ENCODE results near the gene HRH2.

Gene HRH2

GRCh38 chr5:175656966-175657365, 905 bp upstream of the HRH2 start:
- no peaks in the 10 kb centered on the region for H3K9me3 Mint-ChIP-seq
- no peak for ATAC-seq
- H3K27me3 Mint-ChIP-seq, result no peaks in the 10 kb centered on the region
- H3K4me3 Mint-ChIP-seq, result peak overlapping the region; percentile 92 to 99
- no peak for DNase-seq
- peaks cover 91% of the 10 kb centered on the region for H3K4me1 Mint-ChIP-seq
- H3K27ac Mint-ChIP-seq, result peak overlapping the region in 1 of 2 donors; percentile 21

GRCh38 chr5:175658299-175659145, 651 bp downstream of the HRH2 start:
- peak; percentile 28 to 33 for DNase-seq
- no peaks in the 10 kb centered on the region for H3K9me3 Mint-ChIP-seq
- peak overlapping the region; percentile 88 to 91 for H3K4me3 Mint-ChIP-seq
- peak; percentile 49 for ATAC-seq
- no peaks in the 10 kb centered on the region for H3K27me3 Mint-ChIP-seq
- peaks cover 91% of the 10 kb centered on the region for H3K4me1 Mint-ChIP-seq
- H3K27ac Mint-ChIP-seq, result peak overlapping the region; percentile 47 to 88

GRCh38 chr5:175659546-175660253, 1.8 kb downstream of the HRH2 start:
- Mint-ChIP-seq H3K4me1 (peaks cover 90% of the 10 kb centered on the region), H3K27ac (peak overlapping the region in 1 of 2 donors; percentile 89), H3K4me3 (peak overlapping the region; percentile 7 to 88), H3K27me3 (no peaks in the 10 kb centered on the region), H3K9me3 (no peaks in the 10 kb centered on the region)
- ATAC-seq, result no peak
- DNase-seq, result no peak

DNA sequence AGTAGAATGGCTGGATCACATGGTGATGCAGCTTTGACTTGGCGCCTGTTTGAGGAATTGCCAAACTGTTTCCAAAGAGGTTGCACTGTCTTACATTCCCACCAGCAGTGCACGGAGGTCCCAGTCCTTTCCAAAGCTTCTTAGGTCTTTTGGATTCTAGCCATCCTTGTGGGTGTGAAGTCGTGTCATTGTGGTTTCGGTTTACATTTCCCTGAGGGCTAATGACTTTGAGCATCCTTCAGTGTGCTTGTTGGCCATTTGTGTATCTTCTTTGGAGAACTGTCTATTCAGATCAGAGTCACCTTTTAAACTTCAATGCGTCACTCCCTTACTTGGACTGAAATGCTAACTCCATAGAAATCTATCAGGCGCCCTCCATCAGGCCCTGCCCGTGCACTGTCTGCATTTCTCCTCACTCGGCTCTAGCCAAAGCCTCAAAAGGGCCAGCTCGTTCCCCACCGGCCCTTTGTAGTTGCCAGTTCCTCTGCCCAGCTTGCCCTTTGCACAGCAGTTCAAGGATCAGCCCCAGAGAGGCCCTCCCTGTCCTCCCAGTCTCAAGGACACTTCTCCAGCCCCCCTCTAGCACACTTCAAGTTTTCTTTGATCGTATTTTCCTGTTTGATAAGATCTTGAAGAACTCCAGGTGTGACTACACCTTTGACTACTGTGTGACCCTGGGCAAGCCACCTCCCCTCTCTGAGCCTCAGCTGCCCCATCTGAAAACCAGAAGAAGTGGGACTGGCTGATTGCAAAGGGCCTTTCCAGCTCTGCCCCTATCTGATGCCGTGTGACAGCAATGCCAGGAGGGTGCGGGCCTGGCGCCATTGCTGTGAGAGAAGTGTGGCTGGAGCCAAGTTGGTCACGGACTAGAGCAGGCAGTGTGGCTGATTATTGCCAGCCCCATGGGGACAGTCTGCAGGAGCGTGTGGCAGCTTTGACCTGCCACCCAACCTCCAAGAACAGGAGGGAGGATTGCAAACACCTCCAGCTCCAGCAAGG, 5.6 kb downstream of the HRH2 start:
- ATAC-seq, result no peak
- peak overlapping the region in 1 of 2 donors; percentile 13 for H3K4me3 Mint-ChIP-seq
- DNase-seq, result no peak
- peak overlapping the region in 1 of 2 donors; percentile 8 for H3K27ac Mint-ChIP-seq
- H3K9me3 Mint-ChIP-seq, result no peaks in the 10 kb centered on the region
- peaks cover 95% of the 10 kb centered on the region for H3K4me1 Mint-ChIP-seq
- no peaks in the 10 kb centered on the region for H3K27me3 Mint-ChIP-seq

DNA sequence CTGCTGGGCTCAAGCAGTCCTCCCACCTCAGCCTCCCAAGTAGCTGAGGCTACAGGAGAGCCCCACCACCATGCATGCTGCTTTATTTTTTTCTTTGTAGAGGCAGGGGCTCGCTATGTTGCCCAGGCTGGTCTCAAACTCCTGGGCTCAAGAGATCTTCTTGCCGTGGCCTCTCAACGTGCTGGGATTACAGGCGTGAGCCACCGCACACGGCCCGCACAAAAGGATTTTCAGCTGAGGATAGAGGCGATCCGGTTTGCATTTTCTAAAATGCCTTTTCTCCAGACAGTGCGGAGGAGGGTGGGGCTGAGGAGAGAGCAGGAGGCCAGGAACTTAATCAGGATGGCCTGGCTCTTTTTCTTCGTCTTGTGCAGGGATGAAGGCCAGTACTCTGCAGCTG, 6.9 kb downstream of the HRH2 start:
- ATAC-seq, result no peak
- Mint-ChIP-seq H3K4me3 (no peak overlapping the region), H3K4me1 (peaks cover 90% of the 10 kb centered on the region), H3K27me3 (no peaks in the 10 kb centered on the region), H3K9me3 (no peaks in the 10 kb centered on the region), H3K27ac (peak overlapping the region in 1 of 2 donors; percentile 1)
- DNase-seq, result no peak

DNA sequence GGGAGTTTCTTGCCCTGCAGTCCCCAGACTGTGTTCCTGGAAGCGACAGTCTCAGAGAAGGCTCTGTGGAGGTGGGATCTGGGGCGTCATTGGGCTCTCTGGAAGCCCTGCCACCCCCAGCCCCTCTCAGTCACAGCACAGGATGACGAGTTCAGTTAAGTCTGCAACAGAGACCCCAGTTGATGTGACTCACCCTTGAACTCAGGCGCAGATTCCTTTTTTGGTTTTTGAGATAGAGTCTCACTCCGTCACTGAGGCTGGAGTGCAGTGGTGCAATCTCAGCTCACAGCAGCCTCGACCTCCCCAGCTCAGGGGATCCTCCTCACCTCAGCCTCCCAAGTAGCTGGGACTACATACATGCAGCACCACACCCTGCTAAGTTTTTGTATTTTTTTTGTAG, 8.3 kb downstream of the HRH2 start:
- ATAC-seq (no peak), DNase-seq (no peak)
- peaks cover 86% of the 10 kb centered on the region for H3K4me1 Mint-ChIP-seq
- H3K4me3 Mint-ChIP-seq, result no peak overlapping the region
- no peaks in the 10 kb centered on the region for H3K9me3 Mint-ChIP-seq
- no peaks in the 10 kb centered on the region for H3K27me3 Mint-ChIP-seq
- H3K27ac Mint-ChIP-seq, result no peak overlapping the region

DNA sequence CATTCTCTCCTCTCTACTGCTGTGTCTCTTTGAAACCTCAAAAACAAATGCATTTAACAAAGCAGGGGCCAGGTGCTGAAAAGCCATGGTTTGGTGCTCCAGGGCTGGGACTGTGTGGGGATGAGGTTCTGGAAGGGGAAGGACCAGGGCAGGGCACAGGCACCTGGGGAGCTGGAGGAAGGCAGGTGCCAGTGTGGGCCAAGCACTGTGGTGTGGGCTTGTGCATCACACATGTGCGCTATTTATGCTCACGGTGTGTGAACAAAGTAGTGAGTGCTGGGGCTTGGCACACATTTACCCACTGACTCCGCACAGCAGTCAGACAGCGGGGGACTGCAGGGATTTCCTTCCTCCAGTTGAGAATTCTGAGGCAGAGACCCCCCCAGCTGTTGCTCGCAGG, 10.1 kb downstream of the HRH2 start:
- H3K27ac Mint-ChIP-seq, result no peak overlapping the region
- no peak for DNase-seq

DNA sequence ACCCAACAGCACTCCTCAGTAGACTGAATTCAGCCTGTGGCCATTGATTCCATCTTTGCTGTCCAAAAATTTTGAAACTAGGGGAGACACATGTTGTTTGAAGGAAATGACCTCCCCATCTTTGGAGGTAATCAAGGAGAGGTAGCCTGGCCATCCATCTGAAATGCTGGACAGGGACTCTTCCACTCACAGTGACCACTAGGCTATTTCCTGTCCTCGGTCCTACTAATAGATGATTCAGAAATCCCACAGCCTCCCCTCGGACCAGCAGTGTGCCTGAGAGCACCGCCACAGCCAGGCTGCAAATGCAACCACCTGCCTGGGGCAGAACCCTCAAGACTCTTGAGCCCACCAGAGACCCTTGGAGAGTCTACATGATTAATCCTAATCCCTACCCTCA, 12.5 kb downstream of the HRH2 start:
- Mint-ChIP-seq H3K4me1 (peaks cover 75% of the 10 kb centered on the region), H3K27ac (peak overlapping the region in 1 of 2 donors; percentile 14)
- ATAC-seq, result no peak

More for the DNA sequence above, 10.1 kb downstream of the HRH2 start:
- no peaks in the 10 kb centered on the region for H3K27me3 Mint-ChIP-seq
- no peaks in the 10 kb centered on the region for H3K9me3 Mint-ChIP-seq
- no peak for ATAC-seq
- H3K4me3 Mint-ChIP-seq, result no peak overlapping the region
- peaks cover 85% of the 10 kb centered on the region for H3K4me1 Mint-ChIP-seq

DNA sequence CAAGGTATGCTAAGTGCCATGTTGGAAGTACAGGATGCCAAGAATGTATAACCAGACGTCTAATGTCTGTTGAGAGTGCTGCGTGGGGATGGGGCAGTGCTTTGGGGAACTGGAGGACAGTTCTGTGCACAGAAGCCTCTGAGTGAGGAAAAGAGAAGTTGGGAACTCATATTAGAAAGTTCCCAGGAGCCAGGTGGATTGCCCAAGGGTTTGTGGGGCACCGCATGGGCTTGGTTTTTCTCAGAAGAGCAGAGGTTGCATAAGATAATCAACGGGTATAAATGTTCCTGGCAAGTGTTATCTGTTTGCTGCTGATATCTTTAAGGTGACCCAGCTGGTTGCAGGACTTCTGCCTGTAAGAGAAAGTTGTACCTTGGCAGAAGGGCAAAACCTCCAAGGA, 13.1 kb downstream of the HRH2 start:
- H3K4me3 Mint-ChIP-seq, result no peak overlapping the region
- no peaks in the 10 kb centered on the region for H3K9me3 Mint-ChIP-seq
- no peaks in the 10 kb centered on the region for H3K27me3 Mint-ChIP-seq
- ATAC-seq, result no peak
- DNase-seq, result no peak
- peak overlapping the region in 1 of 2 donors; percentile 30 for H3K27ac Mint-ChIP-seq
- H3K4me1 Mint-ChIP-seq, result peaks cover 78% of the 10 kb centered on the region

More for the DNA sequence above, 12.5 kb downstream of the HRH2 start:
- DNase-seq, result no peak
- Mint-ChIP-seq H3K9me3 (no peaks in the 10 kb centered on the region), H3K4me3 (no peak overlapping the region), H3K27me3 (no peaks in the 10 kb centered on the region)

DNA sequence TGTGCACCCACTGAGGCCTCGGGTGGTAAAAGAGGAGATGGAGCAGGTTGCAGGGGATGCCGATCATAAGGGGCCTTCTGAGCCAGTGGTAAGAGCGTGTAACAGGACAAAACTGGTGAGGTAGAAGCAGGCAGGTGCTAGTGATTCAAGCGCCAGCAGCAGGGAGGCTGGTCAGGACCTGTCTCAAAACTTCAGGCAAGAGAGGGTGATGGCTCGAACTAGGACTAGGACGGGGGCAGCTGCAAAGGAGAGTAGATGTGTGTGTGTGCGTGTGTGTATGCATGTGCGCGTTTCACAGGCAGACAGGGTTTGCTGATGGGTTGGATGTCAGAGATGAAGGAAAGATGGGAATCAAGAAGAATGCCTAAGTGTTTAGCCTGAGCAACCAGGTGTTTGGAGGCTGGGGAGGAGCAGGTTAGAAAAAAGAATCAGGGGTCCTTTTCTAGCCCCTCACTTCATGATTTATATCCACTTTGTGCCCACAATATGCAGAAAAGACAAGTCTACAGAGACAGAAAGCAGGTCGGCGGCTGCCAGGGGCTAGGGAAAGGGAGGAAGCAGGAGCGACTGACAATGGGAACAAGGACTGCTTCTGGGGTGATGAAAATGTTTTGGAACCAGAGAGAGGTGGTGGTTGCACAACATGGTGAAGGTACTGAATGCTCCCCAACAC, 15.2 kb downstream of the HRH2 start:
- no peaks in the 10 kb centered on the region for H3K27me3 Mint-ChIP-seq
- H3K27ac Mint-ChIP-seq, result no peak overlapping the region
- DNase-seq (no peak), ATAC-seq (no peak)
- no peaks in the 10 kb centered on the region for H3K9me3 Mint-ChIP-seq
- H3K4me3 Mint-ChIP-seq, result no peak overlapping the region
- peaks cover 78% of the 10 kb centered on the region for H3K4me1 Mint-ChIP-seq

DNA sequence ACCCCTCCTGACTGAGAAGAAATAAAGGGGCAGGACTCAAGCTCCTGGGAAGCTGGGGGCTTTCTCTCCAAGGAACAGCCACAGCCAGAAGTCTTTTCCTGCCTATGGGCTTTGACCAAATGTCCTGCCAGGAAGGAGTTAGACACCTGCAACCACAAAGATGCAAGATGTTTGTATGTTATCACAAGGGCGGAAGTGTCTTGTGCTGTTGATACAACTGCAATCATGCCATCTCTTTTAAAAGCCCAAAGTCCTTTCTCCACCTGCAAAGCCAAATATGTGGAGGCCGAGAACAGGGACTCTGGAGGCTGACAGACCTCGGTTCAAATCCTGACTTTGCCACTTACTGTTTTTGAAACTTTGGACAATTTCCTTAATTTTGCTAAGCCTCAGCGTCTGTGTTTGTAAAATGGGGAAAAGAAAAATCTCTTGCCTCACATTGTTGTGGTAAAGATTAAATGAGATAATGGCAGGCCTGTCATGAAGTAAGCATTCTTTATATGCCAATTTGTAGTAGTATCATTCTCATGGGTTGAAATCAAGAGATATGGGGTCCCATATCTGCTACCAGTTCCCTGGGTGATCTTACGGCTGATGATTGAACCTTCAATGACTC, 17.0 kb downstream of the HRH2 start:
- Mint-ChIP-seq H3K4me3 (no peak overlapping the region), H3K27me3 (no peaks in the 10 kb centered on the region), H3K9me3 (no peaks in the 10 kb centered on the region), H3K4me1 (peaks cover 76% of the 10 kb centered on the region), H3K27ac (no peak overlapping the region)
- ATAC-seq (no peak), DNase-seq (no peak)

GRCh38 chr5:175675873-175676272, 18.0 kb downstream of the HRH2 start:
- Mint-ChIP-seq H3K4me1 (peaks cover 76% of the 10 kb centered on the region), H3K27ac (no peak overlapping the region), H3K9me3 (no peaks in the 10 kb centered on the region), H3K27me3 (no peaks in the 10 kb centered on the region), H3K4me3 (no peak overlapping the region)
- no peak for ATAC-seq
- DNase-seq, result no peak

- ATAC-seq, result no peak
- H3K4me3 Mint-ChIP-seq, result no peak overlapping the region
These were observed 19.7 kb downstream of the HRH2 start for GRCh38 chr5:175677571-175677970.

DNA sequence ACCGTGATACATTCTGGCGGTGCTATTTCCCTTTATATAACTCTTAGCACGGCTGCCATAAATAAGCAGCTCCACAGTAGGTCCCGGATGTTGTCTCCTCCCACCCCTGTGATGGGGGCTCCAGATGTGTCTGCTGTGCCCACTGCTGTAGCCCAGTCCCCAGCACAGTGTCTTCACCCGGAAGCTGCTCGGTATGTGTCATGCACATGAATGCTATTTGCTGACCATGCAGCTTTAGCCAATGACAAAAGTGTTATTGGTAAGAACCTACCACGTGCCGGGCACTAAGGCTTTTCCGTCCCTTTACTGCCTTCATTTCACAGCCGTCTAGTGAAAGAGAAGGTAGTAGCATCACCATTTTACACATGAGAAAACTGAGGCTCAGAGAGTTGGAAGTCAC, 20.2 kb downstream of the HRH2 start:
- Mint-ChIP-seq H3K27me3 (no peaks in the 10 kb centered on the region), H3K9me3 (no peaks in the 10 kb centered on the region), H3K4me3 (no peak overlapping the region), H3K4me1 (peaks cover 64% of the 10 kb centered on the region), H3K27ac (peak overlapping the region in 1 of 2 donors; percentile 82)
- DNase-seq (no peak), ATAC-seq (no peak)

More at GRCh38 chr5:175677571-175677970, 19.7 kb downstream of the HRH2 start:
- peaks cover 64% of the 10 kb centered on the region for H3K4me1 Mint-ChIP-seq
- H3K9me3 Mint-ChIP-seq, result no peaks in the 10 kb centered on the region
- H3K27me3 Mint-ChIP-seq, result no peaks in the 10 kb centered on the region
- DNase-seq, result no peak
- H3K27ac Mint-ChIP-seq, result no peak overlapping the region
